DND-41 (cell line): ENCODE data around the gene TTC13.

Source experiments
- ATAC-seq: fragments of 200-7000 bp; cut with Tn5 transposase; 3 replicates; pipeline ENCODE4 v1.9.1; 2021; ENCODE audit warnings: low read depth; ENCODE audit not compliant: insufficient read depth
- DNase-seq: peaks from one replicate; pipeline ENCODE4 v3.0.0-alpha.2; 2020
- H2AFZ ChIP-seq: 2 replicates; pipeline ENCODE4 v1.6.0; 2012; ENCODE audit warnings: low read depth, low read length
- H3K27ac ChIP-seq: 2 replicates; pipeline ENCODE4 v1.5.1; 2012; ENCODE audit warnings: low read length, inconsistent platforms
- H3K27me3 ChIP-seq: fragments of 200-600 bp; sonication (generic); 2 replicates; pipeline ENCODE4 v1.6.0; 2012; ENCODE audit warnings: low read length, mild to moderate bottlenecking, inconsistent platforms; ENCODE audit not compliant: insufficient read depth, poor library complexity
- H3K36me3 ChIP-seq: 2 replicates; pipeline ENCODE4 v1.5.1; 2012; ENCODE audit warnings: low read length, inconsistent platforms; ENCODE audit not compliant: insufficient read depth
- H3K4me1 ChIP-seq: 2 replicates; pipeline ENCODE4 v1.5.1; 2012; ENCODE audit warnings: mild to moderate bottlenecking, low read length; ENCODE audit not compliant: insufficient read depth
- H3K4me2 ChIP-seq: 2 replicates; pipeline ENCODE4 v1.6.0; 2012; ENCODE audit warnings: mild to moderate bottlenecking, moderate library complexity, low read length, inconsistent platforms; ENCODE audit not compliant: insufficient read depth
- H3K4me3 ChIP-seq, 2 experiments: fragments of 200-600 bp in 1 of 2; shearing (Covaris generic) in 1 of 2; 2 replicates each; pipeline ENCODE4 v1.5.1; 2012 to 2016; ENCODE audit warnings: inconsistent platforms in 2 of 2, low read length in 2 of 2, mild to moderate bottlenecking in 2 of 2, low read depth in 1 of 2, moderate library complexity in 1 of 2
- H3K79me2 ChIP-seq: 2 replicates; pipeline ENCODE4 v1.6.0; 2012; ENCODE audit warnings: low read length, inconsistent platforms; ENCODE audit not compliant: insufficient read depth
- H3K9ac ChIP-seq: 2 replicates; pipeline ENCODE4 v1.6.0; 2012; ENCODE audit warnings: low read depth, mild to moderate bottlenecking, inconsistent platforms, low read length, moderate library complexity
- H3K9me3 ChIP-seq: 2 replicates; pipeline ENCODE4 v1.5.1; 2012; ENCODE audit warnings: low read length, moderate library complexity, mild to moderate bottlenecking, inconsistent platforms; ENCODE audit not compliant: insufficient read depth, severe bottlenecking
- H4K20me1 ChIP-seq: 2 replicates; pipeline ENCODE4 v1.6.0; 2012; ENCODE audit warnings: low read length; ENCODE audit not compliant: insufficient read depth
- EZH2 ChIP-seq: IDR thresholded peaks from 3 replicates; pipeline ENCODE4 v1.6.1; 2012; ENCODE audit warnings: borderline replicate concordance, low read depth, mild to moderate bottlenecking, moderate library complexity, low read length, inconsistent platforms; ENCODE audit not compliant: severe bottlenecking
- TF ChIP-seq, protein P1 (sequence below): IDR thresholded peaks from 2 replicates; pipeline ENCODE4 v1.5.1; 2012; ENCODE audit warnings: borderline replicate concordance, low read length, moderate library complexity, mild to moderate bottlenecking; ENCODE audit not compliant: poor library complexity, severe bottlenecking; ENCODE audit errors: extremely low read depth

TTC13 gene

DNA sequence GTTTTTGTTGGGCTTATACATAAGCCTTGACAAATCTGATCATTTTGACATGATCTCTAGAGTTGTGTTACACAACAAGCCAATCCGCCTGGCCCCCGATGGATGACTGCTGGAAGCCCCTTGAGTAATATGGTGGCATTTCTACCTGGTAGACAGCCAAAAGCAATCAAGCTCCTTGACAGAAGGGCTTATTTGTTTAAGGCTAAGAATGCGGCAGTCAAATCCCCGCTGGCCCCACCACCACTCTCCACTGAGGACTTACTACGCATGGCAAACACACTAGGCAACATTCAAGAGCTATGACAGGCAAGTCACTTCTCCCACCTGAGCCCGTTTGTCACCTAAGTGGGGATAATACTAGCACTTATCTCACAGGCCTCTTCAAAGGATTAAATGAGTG is 77.0 kb downstream of the TTC13 start:
- no peaks in the 10 kb centered on the region for H3K27me3 ChIP-seq
- H3K4me1 ChIP-seq: no peaks in the 10 kb centered on the region
- H3K79me2 ChIP-seq: no peaks in the 10 kb centered on the region
- TF ChIP-seq EZH2: no peak
- TF ChIP-seq, protein P1, sequence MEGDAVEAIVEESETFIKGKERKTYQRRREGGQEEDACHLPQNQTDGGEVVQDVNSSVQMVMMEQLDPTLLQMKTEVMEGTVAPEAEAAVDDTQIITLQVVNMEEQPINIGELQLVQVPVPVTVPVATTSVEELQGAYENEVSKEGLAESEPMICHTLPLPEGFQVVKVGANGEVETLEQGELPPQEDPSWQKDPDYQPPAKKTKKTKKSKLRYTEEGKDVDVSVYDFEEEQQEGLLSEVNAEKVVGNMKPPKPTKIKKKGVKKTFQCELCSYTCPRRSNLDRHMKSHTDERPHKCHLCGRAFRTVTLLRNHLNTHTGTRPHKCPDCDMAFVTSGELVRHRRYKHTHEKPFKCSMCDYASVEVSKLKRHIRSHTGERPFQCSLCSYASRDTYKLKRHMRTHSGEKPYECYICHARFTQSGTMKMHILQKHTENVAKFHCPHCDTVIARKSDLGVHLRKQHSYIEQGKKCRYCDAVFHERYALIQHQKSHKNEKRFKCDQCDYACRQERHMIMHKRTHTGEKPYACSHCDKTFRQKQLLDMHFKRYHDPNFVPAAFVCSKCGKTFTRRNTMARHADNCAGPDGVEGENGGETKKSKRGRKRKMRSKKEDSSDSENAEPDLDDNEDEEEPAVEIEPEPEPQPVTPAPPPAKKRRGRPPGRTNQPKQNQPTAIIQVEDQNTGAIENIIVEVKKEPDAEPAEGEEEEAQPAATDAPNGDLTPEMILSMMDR: no peak
- H2AFZ ChIP-seq: no peak overlapping the region
- no peak overlapping the region for H3K27ac ChIP-seq
- H3K4me2 ChIP-seq: no peak overlapping the region
- H3K4me3 ChIP-seq: no peak overlapping the region
- peaks cover 18% of the 10 kb centered on the region; the same call in 1 of the 2 replicates for H3K36me3 ChIP-seq
- H3K9me3 ChIP-seq: no peaks in the 10 kb centered on the region
- no peak for ATAC-seq
- no peak for DNase-seq
- no peaks in the 10 kb centered on the region for H4K20me1 ChIP-seq
- no peak overlapping the region for H3K9ac ChIP-seq

DNA sequence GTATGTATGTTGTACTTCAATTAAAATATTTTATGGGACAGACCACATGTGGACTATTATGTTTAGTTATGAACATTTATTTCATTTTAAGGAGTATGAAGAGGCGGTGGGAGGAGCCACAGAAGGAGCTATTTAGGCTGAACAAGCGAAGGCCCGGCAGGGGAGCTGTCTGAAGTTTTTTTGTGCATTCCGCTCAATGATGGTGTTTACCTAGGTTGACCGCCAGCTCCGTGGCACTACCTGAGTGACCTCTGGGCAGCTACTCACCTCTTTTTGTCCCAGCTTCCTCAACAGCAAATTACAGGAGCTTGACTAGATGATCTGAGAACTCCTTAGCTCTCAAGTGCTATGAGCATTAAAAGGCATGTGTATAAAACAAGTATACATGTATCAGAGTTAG is 77.7 kb downstream of the TTC13 start:
- DNase-seq (no peak), ATAC-seq (no peak)
- no peaks in the 10 kb centered on the region for H3K27me3 ChIP-seq
- no peak overlapping the region for H3K4me3 ChIP-seq
- H3K79me2 ChIP-seq: no peaks in the 10 kb centered on the region
- no peak overlapping the region for H2AFZ ChIP-seq
- H3K4me1 ChIP-seq: no peaks in the 10 kb centered on the region
- peaks cover 15% of the 10 kb centered on the region; the same call in 1 of the 2 replicates for H3K36me3 ChIP-seq
- no peak for TF ChIP-seq EZH2
- TF ChIP-seq, protein P1: no peak
- no peak overlapping the region for H3K4me2 ChIP-seq
- no peak overlapping the region for H3K27ac ChIP-seq
- no peak overlapping the region for H3K9ac ChIP-seq
- no peaks in the 10 kb centered on the region for H4K20me1 ChIP-seq
- no peaks in the 10 kb centered on the region for H3K9me3 ChIP-seq

DNA sequence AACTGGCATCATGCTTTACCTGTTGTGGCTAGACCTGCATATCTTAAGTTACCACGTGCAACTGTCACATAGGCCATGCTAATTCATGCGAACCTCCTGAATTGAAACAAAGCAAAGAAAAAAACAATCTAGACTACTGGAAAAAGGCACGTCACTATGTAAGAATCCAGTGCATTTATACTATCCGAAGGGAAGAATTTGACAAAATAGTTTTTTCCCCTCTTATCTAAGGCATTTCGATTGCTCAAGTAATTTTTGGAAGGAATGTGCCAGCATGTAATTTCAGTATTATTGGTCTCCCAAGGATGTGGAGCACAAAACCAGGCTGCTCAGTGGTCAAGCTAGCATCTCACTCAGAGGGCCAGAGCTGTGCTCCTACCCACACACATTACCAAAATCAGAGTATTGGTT is 78.8 kb downstream of the TTC13 start:
- DNase-seq: no peak
- no peak overlapping the region for H3K4me2 ChIP-seq
- no peak for ATAC-seq

More for the DNA sequence above, 78.8 kb downstream of the TTC13 start:
- no peak for TF ChIP-seq EZH2
- TF ChIP-seq, protein P1: no peak
- no peaks in the 10 kb centered on the region for H4K20me1 ChIP-seq
- H3K36me3 ChIP-seq: 0 out of 2 replicates have a peak, but pooled peaks cover 5% of the 10 kb centered on the region
- no peaks in the 10 kb centered on the region for H3K79me2 ChIP-seq
- no peak overlapping the region for H2AFZ ChIP-seq
- no peak overlapping the region for H3K9ac ChIP-seq
- H3K27me3 ChIP-seq: no peaks in the 10 kb centered on the region
- H3K27ac ChIP-seq: no peak overlapping the region
- no peaks in the 10 kb centered on the region for H3K4me1 ChIP-seq
- no peaks in the 10 kb centered on the region for H3K9me3 ChIP-seq
- no peak overlapping the region for H3K4me3 ChIP-seq
